HG03432 (cell line): Measurements from ENCODE around the gene PDLIM5.
"Not testable (repeated sequence)": the region's sequence is repeated elsewhere in the genome, so short reads cannot be mapped to it uniquely, and the experiment has no call there.

Experiments
- ATAC-seq: cut with Tn5 transposase; IDR thresholded peaks from one replicate; pipeline ENCODE4 v1.9.1; 2021; ENCODE audit warnings: mild to moderate bottlenecking, moderate library complexity; ENCODE audit not compliant: unreplicated experiment

PDLIM5 gene

DNA sequence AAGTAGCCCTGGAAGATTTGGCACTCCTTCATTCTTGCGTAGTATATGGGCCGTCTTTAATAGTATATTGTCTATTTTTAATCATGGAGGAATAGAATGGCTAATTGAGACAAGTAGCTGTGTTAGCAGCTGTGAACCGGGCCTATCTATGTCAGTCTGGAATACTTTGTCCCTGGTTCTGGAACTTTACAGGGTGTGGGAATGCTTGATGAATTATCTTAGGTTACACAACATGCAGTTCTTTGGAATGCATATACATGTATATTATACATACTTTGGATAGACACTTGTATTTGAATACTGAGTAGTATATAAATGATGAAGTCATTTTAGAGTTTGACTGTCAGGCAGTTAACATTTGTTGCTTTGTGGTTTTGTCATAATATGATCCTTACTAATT is 37.4 kb downstream of the PDLIM5 start:
- no peak for ATAC-seq

DNA sequence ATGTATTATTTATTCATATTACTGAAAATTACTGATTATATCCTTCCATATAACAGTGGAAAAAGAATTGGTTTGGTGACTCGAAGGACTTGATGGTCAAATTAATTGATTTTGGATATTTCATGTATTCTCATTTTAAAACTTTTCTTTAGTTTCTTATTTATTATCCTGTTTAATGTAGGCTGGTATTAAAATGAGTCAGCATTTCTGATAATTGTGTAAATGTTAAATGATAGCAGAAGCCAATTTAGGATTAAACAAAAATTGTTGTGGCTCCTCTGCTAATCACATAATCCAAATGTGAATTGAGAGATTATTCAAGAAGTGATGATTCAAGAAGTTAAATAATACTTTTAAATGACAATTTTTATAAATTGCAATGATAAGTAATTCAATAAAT is 38.7 kb downstream of the PDLIM5 start:
- no peak for ATAC-seq

DNA sequence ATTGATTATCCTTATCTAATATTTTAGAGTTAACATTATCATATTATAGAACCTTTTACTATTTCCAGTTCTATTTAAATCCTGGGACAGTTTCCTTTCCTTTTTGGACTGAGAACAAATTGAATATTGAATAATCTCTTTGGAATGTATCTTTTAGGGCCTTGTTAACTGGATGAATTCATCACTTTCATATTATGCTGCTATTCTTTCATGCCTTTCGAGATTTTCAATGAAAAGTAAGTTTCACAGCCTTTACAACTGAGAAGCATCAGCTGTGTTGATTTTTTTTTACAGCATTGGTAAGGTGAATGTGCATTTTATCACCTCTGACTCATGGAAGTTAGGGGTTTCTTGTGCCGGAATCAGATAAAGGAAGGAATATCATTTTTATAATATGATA is 39.6 kb downstream of the PDLIM5 start:
- ATAC-seq = no peak

DNA sequence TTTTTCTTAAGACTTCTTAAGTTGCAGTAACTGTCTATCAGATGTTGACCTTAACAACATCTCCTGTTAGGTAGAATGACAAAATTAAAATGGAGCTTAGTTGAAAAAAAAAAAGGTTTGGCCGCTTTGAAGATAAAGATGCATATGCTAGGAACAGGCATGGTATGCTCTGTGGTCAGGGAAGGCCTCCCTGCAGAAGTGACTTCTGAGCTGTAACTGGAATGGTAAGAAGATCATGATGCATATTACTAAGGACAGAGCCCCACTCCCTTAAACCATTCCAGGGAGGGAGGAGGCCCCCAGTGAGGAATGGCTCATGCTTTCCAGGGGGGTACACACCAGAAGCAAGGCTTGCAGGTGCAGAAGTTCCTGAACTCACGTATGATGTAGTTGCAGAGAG is 43.7 kb downstream of the PDLIM5 start:
- no peak for ATAC-seq

DNA sequence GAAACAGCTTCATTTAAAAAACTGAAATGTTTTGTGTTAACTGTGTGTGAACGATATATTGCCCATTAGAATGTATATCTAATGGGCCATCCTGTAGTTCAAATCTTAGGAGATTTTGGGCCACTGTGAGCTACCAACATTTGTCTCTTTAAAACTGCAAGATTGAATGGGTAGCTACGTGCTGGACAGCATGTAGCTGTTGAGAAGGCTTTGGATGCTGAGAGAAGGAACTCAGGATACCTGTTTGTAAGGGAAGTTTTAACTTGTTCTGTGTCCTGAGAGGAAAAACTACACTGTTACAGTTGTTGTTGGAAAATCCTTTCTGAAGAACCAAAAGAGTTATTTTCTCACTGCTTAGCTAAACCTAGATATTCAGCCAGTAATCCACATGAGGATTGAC is 45.9 kb downstream of the PDLIM5 start:
- ATAC-seq = no peak

DNA sequence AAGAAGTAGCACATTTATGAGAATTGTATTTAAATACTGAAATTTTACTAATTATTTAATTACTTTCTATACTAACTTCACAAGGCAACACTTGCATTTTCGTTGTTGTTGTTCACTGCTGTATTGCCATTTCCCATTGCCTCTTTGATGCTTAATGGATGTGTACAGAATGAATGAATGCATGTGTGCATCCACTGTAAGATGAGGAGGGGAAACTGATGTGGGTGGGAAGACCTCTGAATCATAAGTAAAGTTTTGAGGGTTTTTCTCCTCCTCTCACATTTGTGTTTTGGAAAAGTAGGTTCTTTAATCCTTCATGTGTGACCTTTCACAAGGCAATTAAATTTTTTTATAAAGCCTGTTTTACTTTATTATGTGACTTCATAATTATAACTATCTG is 46.8 kb downstream of the PDLIM5 start:
- ATAC-seq = no peak

DNA sequence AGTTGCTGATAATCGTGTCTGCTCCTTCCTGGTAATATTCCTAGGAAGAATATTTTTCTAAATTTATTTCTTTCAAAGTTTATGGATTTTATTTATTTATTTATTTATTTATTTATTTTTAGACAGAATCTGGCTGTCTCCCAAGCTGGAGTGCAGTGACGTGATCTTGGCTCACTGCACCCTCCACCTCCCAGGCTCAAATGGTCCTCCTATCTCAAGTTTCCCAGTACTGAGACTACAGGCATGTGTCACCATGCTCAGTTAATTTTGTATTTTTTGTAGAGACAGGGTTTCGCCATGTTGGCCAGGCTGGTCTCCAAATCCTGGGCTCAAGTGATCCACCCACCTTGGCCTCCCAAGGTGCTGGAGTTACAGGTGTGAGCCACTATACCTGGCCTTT is 48.9 kb downstream of the PDLIM5 start:
- ATAC-seq = no peak

DNA sequence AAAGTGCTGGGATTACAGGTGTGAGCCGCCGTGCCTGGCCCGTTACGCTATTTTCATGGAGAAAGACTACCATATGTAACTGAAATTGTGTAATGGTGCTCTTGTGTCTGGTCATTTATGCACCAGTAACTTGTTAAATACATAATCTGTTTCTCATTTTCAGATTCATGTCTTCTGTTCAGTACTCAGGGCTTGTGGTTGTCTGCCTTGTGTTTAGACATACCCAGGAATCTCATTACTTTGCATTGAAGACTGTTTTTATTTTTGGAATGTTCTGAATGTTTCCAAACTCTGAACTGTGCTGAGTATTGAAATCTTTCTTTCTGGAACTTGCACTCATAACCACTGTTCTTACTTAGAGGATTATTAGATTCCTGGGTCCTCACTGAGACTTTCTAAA is 52.8 kb downstream of the PDLIM5 start:
- no peak for ATAC-seq

DNA sequence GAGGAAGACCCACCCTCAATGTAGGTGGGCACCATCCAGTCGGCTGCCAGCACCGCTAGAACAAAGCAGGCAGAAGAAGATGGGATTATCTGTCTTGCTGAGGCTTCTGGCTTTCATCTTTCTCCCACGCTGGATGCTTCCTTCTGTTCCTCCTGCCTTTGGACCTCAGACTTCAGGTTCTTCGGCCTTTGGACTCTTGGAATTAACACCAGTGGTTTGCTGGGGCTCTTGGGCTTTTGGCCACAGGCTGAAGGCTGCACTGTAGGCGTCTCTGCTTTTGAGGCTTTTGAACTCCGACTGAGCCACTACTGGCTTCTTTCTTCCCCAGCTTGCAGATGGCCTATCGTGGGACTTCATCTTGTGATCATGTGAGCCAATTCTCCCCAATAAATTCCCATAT is 55.1 kb downstream of the PDLIM5 start:
- no peak for ATAC-seq

DNA sequence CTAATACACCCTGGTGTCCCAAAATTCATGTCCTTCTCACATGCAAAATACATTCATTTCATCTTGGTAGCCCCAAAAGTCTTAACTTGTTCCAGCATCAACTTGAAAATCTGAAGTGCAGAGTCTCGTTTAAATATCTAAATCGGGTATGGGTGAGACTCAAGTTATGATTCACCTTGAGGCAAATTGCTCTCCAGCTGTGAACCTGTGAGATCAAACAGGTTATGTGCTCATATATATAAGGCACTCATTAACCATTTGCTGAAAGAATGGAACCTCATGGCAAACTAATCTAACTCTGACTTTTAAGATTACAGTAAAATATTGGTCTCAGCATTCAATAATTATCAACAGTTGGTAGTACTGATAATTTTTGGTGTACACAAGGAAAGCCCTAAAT is 55.5 kb downstream of the PDLIM5 start:
- ATAC-seq = no peak

DNA sequence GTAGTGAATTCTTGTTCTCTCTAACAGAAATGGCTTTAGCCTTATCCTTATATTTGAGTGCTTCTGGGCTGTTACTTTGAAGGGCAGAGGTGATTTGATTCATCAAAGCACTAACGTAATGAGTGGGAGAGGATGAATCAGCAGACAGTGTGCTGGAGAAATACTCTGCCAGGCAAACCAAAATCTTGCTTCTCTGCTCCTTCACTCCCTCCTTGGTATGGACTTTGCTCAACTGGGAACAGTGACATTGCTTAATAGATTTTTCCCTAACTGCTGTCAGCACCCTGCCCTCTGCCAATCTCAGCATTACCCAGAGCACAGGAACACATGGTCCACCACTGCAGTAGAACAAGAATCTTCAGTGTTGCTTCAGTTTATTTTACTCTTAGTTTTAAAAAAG is 56.0 kb downstream of the PDLIM5 start:
- peak; percentile 59 for ATAC-seq

DNA sequence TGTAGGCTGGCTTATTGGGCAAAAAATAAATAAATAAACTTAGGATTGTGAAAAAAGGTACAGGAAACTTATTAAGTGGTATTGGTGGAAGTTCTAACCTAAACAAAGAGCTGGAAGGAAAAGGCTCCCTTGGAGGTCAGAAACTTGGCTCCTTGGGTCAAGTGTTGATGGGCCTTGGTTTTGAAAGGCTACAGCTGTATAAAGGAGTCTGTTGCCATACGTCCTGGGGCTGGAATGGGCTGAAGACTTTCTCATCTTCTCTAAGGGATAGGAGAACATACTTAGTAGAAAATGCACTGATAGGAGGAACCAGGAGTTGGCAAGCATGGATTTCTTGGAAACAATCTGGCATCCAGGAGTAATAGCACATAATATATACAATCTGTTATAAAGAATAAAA is 56.6 kb downstream of the PDLIM5 start:
- ATAC-seq = no peak

DNA sequence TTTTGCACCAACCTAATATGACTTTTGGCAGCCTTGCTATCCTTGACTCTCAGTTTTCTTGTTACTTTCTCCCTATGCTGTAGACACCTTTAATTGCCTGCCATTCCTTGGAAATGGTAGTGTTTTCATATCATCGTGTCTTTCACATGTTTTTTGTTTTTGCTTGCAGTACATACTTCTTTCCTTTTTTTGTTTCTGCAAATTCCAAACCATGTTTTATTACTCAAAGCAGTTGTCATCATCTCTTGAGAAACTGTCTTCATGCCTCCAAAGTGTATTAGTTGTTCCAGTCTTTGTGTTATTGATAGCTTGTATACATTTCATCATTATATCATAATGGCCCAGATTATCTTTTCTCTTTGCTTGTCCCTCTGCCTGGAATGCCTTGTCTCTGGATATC is 57.1 kb downstream of the PDLIM5 start:
- ATAC-seq = no peak

DNA sequence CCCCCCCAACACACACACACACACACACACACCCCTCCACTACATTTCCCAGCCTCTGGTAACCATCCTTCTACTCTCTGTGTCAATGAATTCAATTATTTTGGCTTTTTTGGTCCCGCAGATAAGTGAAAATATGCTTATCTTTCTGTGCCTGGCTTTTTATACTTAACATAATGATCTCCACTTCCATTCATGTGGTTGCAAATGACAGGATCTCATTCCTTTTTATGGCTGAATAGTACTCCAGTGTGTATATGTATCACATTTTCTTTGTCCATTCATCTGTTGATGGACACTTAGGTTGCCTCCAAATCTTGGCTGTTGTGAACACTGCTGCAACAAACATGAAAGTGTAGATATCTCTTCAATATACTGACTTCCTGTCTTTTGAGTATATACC is 59.8 kb downstream of the PDLIM5 start:
- ATAC-seq = no peak

DNA sequence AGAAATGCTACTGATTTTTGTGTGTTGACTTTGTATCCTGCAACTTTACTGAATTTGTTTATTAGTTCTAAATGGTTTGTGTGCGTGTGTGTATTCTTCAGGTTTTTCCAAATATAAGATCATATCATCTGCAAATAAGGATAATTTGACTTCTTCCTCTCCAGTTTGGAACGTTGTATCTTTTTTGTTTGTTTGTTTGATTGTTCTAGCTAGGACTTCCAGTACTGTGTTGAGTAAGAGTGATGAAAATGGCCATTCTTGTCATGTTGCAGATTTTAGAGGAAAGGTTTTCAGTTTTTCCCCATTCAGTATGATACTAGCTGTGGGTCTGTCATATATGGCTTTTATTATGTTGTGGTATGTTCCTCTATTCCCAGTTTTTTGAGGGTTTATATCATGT is 61.8 kb downstream of the PDLIM5 start:
- not testable (repeated sequence) for ATAC-seq

DNA sequence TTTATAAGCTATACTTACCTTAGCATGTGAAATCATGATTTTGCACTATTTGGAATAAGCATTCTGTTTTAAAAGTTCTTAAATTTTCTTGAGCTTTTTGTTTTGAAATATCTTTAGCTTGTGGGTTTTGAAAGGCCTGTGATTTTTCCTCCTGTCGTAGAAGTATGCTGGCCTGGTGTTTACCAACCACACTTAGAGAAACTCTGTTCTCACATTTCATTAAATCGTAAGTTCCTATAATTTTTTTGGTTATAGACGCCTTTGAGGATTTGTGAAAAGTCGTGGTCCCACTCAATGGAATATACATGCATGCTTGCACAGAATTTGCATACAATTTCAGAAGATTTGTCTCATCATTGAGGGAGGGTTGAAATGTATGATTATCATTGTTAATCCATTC is 63.6 kb downstream of the PDLIM5 start:
- ATAC-seq = no peak

DNA sequence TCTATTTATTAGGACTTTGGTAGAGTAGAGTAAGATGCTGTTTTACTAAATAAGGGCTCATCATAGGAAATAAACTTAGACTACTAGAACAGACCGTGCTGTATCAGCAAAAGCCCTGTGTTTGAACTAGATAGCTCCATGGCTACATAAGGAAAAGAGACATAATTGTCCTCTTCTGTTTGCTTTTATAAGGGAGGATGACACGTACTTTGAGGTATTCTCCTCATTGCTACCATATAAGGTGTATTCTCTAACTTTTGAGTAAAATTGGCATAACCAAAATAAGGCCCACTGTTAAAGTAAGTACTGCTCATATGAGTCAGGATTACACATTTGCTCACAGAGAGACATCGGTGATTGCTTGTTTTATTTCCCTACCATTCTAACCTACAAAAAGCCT is 64.3 kb downstream of the PDLIM5 start:
- no peak for ATAC-seq

DNA sequence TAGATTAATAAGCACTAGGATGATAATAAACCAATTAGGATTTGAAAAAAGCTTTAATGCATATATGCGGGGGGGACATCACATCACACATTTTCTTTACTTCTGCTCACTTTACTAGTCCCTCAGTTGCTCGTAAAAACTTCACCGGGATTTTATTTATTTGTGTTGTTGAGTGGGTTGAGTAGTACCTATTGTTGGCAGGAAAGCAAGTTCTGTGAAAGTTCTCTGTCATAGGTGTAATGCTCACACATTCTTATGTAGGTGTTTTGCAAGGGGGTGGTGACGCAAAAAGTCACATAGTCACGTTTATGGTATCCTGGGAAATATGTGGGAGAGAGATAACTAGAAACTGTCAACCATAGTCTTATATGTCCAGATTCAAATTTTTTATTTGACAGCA is 65.3 kb downstream of the PDLIM5 start:
- ATAC-seq = no peak

DNA sequence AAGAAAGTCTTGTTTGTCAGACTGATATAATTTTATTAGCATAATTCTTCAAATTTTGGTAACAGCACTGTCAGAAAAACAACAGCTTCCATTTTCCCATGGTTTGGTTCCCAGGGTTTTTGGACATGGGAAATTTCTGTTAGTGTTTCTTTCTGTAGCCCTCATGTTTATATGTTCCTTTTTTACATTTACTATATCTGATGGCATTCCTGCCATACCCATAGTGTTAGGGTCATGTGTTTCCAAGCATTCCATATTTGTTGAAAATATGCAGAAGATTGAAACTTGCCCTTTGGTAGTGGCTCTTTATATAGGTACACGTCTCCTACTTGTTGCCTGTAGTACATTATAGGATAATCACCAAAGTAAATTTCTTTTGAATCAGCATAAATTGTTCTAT is 65.8 kb downstream of the PDLIM5 start:
- ATAC-seq = no peak

DNA sequence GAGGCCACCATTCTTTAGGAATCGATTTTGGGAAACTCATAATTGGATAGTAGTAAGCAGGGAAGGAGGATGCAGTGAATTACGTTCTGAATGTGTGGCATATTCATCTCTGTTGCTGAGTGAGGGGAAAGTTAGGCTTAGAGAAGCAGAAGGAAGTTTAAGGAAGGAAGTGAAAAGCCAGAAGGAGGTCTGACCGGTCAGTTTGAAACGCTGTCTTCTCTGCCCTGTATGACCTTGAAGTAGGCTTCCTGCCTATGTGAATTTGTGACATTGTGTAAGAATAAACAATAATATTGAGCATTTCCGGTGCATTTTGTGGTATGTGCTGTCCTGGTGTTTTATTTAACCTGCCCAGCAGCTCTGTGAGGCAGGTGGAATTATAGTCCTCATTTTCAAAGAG is 67.3 kb downstream of the PDLIM5 start:
- ATAC-seq = peak; percentile 64

DNA sequence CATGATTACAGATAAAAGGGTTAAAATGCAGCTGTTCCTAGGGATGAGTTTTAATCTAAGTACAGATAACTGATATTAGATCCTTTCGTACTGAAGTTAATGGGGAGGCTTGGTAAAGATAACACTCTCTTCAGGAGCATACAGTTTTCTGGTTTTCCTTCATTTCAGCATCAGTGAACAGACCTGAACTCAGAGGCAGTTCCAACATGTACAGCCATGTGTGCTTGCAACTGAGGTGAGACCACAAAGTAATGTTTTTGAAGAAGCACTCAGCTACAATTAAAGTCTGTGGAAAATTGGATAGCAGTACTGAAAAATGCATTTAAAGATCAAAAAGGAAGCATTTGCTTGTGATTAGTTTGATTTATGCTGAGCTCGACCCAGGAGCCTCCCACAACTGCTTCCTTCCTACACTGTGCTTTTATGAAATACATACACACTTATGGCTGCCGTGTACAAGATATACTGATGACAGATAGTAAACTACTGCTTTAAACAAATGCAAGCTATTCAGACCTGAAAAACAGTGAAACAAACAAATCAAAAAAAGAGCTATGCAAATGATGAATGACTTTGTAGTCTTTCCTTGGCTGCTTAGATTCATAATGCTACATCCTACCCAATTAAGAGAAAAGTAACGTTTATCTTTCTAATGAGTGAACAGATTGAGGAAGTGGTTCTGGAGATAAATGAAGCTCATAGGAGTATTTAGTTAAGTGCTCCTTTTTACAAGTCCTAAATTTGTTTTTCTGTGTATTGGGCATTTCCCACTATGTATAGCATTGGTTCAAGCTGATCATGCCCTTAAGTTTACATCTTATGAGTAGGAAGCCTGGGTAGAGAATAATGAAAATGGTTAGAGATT is 68.4 kb downstream of the PDLIM5 start:
- peak; percentile 41 for ATAC-seq

DNA sequence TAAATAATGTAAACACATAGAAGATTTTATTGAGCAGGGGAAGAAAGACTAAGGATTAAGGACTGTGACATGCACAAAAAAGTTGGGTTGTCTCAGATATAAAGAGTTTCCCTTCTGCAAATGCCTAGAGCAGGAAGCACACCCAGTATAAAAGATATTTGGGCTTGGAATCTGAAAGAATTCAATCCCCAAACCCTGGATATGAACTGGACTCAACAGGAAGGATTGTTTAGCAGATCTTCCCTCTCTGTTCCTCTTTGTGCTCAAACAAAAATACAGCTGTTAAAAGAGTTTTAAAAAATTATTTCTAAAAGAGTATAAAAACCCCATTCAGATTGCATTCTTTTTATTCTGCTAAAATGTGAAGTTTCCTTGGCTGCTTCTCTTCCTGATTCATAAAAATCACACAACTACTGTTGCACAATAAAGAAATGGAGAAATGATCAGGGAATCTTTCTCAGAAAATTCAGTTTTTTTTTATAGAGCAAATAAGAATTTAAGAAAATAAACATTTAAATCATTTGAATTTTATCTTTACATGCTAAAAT is 71.4 kb downstream of the PDLIM5 start:
- no peak for ATAC-seq

DNA sequence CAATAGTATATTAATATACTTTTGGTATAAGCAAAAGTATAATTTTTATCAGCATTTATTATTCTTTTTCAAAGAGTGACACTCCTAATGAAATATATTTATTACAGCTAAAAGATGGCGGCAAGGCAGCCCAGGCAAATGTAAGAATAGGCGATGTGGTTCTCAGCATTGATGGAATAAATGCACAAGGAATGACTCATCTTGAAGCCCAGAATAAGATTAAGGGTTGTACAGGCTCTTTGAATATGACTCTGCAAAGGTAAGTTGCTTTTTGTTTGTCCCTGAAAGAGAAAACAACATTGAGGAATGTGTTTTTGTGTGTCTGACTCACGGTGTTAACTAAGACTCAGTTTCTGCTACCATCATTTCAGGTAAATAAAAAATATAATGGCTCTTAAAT is 71.9 kb downstream of the PDLIM5 start:
- ATAC-seq = no peak
